ENCODE results near the gene MDC1.
"Not testable (repeated sequence)": the region's sequence is repeated elsewhere in the genome, so short reads cannot be mapped to it uniquely, and the experiment has no call there.

MDC1 gene

DNA sequence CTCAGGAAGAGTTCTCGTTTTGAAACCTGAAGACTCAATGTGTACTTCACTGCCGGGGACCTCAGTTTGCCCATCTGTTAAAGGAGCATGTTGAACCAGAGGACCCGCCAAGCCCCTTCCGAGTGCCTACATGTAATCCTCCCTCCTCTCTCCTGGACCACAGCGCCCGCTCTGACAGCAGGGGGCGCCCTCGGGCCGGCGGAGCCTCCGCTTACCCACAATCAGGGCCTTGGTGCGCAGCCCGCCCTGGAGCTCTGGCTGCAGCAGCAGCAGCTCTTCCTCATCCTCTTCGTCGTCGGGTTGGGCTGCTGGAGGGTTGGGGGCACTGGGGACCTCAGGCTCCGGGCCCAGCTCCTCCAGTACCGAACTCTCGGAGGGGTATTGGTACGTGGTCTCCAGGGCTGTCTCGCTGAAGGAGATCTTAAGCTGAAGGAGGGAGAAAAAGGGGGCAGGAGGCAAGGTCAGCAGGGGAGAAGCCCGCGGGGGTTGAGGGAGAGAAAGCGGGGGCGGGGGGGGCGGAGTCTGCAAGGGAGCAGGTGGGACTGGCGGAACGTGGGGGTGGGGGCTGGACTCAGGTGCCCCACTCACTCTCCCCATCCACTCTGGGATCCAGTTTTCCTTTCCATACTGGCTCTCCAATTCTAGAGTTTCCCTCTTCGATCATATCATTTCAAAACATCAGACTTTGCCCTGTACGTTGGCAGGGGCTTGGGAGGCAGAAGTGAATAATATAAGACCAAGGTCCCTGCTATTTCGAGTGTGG, 37.9 kb downstream of the MDC1 start:
- DNase-seq, result peak; percentile 75

- no peak for DNase-seq
Observed at GRCh38 chr6:30676660-30677285, 40.3 kb downstream of the MDC1 start.

DNA sequence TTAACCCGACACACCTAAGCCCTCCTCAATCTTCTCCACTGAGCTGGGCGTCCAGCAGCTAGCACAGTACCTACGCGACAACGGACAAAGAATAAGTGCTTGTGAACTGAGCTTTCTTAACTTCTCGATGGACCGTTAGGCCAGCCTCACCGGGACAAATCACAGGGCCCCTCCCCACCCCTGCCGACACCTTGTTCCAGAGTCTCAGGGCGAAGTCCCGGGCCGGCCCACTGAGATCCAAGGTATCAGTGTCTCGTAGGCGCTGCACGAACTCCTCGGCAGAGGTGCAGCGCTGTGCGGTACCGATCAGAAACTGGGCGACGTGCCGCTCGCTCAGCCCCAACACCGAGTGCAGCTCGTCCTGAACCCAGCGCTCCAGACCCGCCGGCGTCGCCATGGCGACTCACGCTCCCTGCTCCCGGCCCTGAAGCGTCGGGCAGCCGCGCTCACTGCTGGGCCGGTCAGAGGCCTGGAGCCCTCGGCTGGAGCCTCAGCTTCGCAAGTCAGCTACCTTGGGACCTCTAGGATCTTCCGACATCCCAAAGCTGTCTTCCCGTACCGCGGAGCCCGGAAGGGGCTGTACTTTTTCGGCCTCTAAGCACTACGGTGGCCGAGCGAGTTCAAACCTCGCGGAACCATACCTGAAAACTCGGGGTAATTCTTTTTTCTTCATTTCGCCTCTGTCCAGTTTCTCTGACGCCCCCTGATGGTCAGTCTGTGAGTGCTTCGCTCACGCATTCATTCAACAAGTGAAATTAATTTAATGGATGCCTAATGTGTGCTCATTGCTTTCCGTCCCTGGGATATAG, 44.4 kb downstream of the MDC1 start, which contains the start of gene DHX16:
Gene DHX16 (minus strand): TSS at position 562 of the 809 bp plus-strand sequence. CDS start 165 bp downstream, at position 397.
- peak; percentile 99 for DNase-seq

DNA sequence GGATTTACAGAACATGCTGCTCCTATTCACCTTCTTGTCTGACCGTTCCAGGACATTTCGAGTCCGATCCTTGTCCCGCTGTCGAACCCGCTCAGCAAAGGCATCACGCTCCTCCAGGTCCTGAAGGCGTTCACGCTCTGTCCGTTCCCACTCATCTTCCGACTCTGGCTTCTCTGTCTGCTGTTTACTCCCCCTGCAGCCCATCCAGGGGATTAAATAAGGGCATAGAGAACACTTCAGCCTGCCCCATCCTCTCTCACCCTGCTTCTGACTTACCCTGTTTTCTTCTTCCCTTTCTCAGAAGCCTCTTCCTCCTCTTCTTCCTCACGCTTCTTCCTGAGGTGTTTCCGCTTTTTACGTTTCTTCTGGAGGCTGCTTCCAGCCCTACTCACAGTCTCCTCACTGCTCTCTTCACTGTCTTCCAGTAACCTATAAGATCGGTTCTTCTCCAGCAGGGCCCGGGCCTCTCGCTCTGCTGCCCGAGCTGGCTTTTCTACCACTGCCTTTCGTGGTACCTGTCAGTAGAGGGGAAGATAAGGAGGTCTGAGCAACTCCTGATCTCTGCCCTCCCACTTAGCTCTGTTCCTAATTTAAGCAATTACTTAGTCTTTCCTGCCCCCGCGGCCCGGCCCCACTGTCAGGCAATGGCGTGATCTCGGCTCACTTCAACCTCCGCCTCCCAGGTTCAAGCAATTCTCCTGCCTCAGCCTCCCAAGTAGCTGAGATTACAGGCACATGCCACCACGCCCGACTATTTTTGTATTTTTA, 46.1 kb downstream of the MDC1 start:
- DNase-seq, result no peak

DNA sequence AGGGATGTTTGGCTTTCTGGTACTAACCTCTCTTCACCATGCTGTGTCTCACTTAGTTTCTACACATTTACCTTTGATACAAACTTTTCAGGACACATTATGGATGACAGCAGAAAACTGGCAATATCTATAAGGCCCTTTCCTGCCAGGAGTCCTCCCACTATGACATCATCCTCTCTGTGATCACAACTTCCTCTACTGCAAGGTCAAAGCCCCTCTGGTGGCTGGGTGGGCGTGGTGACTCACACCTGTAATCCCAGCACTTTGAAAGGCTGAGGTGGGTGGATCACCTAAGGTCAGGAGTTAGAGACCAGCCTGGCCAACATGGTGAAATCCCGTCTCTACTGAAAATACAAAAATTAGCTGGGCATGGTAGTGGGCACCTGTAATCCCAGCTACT, 50.8 kb downstream of the MDC1 start:
- DNase-seq, result not testable (repeated sequence)

- no peak for DNase-seq
Observed at GRCh38 chr6:30664994-30665767, 51.9 kb downstream of the MDC1 start.

DNA sequence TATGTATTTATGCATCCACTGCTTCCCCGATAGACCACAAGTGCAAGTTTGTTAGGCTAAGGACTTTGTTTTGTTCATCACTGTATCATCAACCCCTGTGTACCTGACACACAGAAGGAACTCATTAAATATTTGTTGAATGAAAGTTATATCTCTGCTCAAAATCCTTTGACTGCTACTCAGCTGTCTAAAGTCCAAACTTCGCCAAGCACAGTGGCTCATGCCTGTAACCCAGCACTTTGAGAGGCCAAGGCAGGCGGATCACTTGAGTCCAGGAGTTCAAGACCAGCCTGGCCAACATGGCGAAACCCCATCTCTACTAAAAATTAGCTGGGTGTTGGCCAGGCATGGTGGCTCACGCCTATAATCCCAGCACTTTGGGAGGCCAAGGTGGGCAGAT, 59.2 kb downstream of the MDC1 start:
- DNase-seq, result not testable (repeated sequence)

GRCh38 chr6:30657454-30657853, 59.6 kb downstream of the MDC1 start:
- no peak for DNase-seq

GRCh38 chr6:30656513-30656912, 60.6 kb downstream of the MDC1 start:
- no peak for DNase-seq

DNA sequence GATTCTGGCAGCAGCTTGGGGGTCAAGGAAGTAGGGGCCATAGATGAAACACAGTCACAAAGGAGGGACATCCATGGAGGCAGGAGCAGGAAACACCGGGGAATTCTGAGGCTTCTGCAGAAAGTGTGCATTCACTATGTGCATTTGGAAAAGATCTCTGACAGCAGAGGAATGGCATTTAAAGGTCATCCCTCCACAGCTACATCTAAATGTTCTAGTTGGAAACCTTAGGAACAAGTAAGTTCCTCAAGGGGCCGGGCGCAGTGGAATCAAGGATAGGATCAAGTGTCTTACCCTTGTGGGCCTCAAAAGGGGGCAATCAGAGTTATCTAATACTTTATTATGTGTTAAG, 61.4 kb downstream of the MDC1 start:
- no peak for DNase-seq

DNA sequence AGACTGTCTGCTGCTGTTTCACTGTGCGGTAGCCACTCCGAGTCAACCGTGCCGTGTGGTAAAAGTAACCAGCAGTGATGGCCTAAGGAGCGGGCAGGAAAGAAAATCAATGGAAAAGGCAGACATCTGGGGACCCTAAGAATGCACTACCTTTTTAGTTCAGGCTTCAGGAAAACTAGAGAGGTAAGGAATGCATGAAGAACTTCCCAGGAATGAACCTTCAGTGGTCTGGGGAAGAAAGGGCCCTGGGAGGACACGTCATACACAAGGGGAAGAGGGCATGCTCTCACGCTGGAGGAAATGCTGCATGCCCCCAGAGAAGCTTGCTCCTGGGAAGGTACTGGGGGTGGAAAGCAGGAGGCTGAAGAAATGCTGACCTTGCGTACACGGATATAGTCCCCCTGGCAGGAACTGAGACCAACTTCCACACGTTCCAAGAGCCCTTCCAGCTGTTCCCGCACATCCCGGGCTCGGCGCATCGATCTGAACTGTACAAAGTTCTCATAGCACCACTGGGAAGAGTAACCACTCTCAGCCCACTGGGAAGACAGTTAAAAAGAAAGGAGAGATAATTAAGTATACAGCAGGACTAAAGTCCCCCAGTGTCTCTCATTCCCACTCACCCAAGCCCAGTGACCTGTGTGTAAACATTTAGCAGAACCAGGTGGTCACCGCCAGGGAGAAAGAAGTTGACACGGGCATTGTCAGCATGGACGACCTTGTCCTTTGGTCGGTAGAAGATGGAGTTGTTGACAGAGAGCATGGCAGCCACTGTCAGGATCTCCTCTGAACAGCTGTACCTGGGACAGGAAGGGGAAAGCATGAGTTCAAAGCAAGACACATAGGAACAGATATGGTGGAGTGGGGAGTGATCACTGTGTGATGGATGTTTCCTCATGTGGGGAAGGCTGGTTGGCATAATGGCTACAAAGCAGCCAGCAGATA, 62.0 kb downstream of the MDC1 start:
- DNase-seq, result no peak

DNA sequence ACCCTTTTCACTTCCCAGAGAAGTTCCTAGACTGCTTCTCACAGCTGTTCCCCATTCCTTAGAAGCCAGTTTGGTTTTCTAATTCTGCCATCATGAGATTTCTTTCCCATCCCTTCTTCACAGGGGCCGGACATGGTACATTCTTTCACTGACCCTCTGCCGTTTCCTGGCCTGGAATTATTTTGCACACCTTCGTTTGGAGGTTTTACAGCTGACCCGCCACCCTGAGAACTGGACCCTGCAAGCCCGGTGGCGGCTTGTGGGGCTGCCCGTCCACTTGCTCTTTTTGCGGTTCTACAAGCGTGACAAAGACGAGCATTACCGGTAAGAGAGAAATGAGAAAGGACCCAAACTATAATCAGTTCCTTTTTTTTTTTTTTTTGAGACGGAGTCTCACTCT, 65.9 kb downstream of the MDC1 start:
- DNase-seq, result no peak
